HG02970 (cell line): ENCODE results near the gene DPP10.
"Not testable (repeated sequence)": the region's sequence is repeated elsewhere in the genome, so short reads cannot be mapped to it uniquely, and the experiment has no call there.

Experiments used
- ATAC-seq: cut with Tn5 transposase; IDR thresholded peaks from one replicate; pipeline ENCODE4 v1.9.1; 2021; ENCODE audit warnings: mild to moderate bottlenecking, moderate library complexity, moderate number of reproducible peaks; ENCODE audit not compliant: unreplicated experiment, low FRiP score

Gene DPP10

GRCh38 chr2:114700440-114700839 is 258.0 kb downstream of the DPP10 start:
- ATAC-seq: no peak

- ATAC-seq: no peak
Measured at GRCh38 chr2:114709936-114710850, 267.8 kb downstream of the DPP10 start.

GRCh38 chr2:114714313-114714712 is 271.9 kb downstream of the DPP10 start:
- no peak for ATAC-seq

GRCh38 chr2:114717049-114717448 is 274.6 kb downstream of the DPP10 start:
- no peak for ATAC-seq

- no peak for ATAC-seq
Measured at GRCh38 chr2:114724454-114724853, 282.0 kb downstream of the DPP10 start.

GRCh38 chr2:114727012-114727411 is 284.6 kb downstream of the DPP10 start:
- ATAC-seq: no peak

GRCh38 chr2:114728372-114728771 is 285.9 kb downstream of the DPP10 start:
- no peak for ATAC-seq

GRCh38 chr2:114729026-114729425 is 286.6 kb downstream of the DPP10 start:
- ATAC-seq: no peak

- ATAC-seq: no peak
Measured at GRCh38 chr2:114735126-114735525, 292.7 kb downstream of the DPP10 start.

- ATAC-seq: no peak
Measured at GRCh38 chr2:114742245-114742644, 299.8 kb downstream of the DPP10 start.

- ATAC-seq: no peak
Measured at GRCh38 chr2:114745700-114746099, 303.3 kb downstream of the DPP10 start.

- not testable (repeated sequence) for ATAC-seq
Measured at GRCh38 chr2:114748175-114748574, 305.7 kb downstream of the DPP10 start.

GRCh38 chr2:114752425-114752824 is 310.0 kb downstream of the DPP10 start:
- no peak for ATAC-seq

GRCh38 chr2:114753145-114753544 is 310.7 kb downstream of the DPP10 start:
- ATAC-seq: no peak

GRCh38 chr2:114754907-114755563 is 312.6 kb downstream of the DPP10 start:
- ATAC-seq: no peak

- no peak for ATAC-seq
Measured at GRCh38 chr2:114762376-114762775, 319.9 kb downstream of the DPP10 start.

GRCh38 chr2:114762986-114763385 is 320.5 kb downstream of the DPP10 start:
- no peak for ATAC-seq

- no peak for ATAC-seq
Measured at GRCh38 chr2:114769110-114769509, 326.7 kb downstream of the DPP10 start.

- ATAC-seq: no peak
Measured at GRCh38 chr2:114769991-114770390, 327.6 kb downstream of the DPP10 start.

- ATAC-seq: no peak
Measured at GRCh38 chr2:114784046-114784445, 341.6 kb downstream of the DPP10 start.

- ATAC-seq: no peak
Measured at GRCh38 chr2:114784890-114785583, 342.6 kb downstream of the DPP10 start.
